Mucosa of rectum (tissue), 2 donors: ENCODE data around the gene GNAI2.
"Not testable (repeated sequence)": the region's sequence is repeated elsewhere in the genome, so short reads cannot be mapped to it uniquely, and the experiment has no call there.

Experiments
- H3K27ac ChIP-seq, 2 donors: one replicate each; pipeline ENCODE4 v1.7.0; 2013; ENCODE audit warnings: inconsistent platforms in 2 of 2, low read depth in 2 of 2, low read length in 2 of 2
- H3K27me3 ChIP-seq, 2 donors: one replicate each; pipeline ENCODE4 v1.7.0; 2013; ENCODE audit warnings: low read length in 2 of 2; ENCODE audit not compliant: control insufficient read depth in 2 of 2, insufficient read depth in 2 of 2
- H3K36me3 ChIP-seq, 2 donors: one replicate each; pipeline ENCODE4 v1.7.0; 2013; ENCODE audit warnings: low read length in 2 of 2; ENCODE audit not compliant: control insufficient read depth in 2 of 2, insufficient read depth in 2 of 2
- H3K4me1 ChIP-seq, 2 donors: one replicate each; pipeline ENCODE4 v1.7.0; 2013; ENCODE audit warnings: low read length in 2 of 2, mild to moderate bottlenecking in 1 of 2; ENCODE audit not compliant: control insufficient read depth in 2 of 2, insufficient read depth in 2 of 2
- H3K4me3 ChIP-seq, 2 donors: one replicate each; pipeline ENCODE4 v1.7.0; 2013; ENCODE audit warnings: low read length in 2 of 2
- H3K9ac ChIP-seq, 2 donors: one replicate each; pipeline ENCODE4 v1.7.0; 2013; ENCODE audit warnings: low read length in 2 of 2, low read depth in 1 of 2, mild to moderate bottlenecking in 1 of 2
- H3K9me3 ChIP-seq, 2 donors: one replicate each; pipeline ENCODE4 v1.7.0; 2013; ENCODE audit warnings: low read length in 2 of 2; ENCODE audit not compliant: control insufficient read depth in 2 of 2
- donor health status: healthy.
- donor health status: Normal muscosa, but diverticular disease.

GNAI2 gene

DNA sequence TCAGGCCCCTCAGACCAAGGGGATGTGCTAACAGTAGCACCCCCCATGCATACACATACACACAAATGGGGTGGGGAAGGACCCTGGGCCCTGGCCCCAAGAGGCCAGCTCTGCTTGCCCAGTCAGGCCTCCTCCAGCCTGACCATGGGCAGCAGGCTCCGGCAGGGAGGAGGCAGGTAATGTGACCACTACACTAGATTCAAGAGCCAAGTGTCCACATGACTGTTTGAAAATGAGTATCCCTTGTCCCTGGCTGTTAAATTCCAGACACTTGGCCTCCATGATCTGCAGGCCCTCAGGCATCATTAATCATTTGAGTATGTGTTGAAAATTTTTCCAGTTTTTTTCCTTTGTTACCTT, 13.9 kb upstream of the GNAI2 start:
- Histone ChIP-seq H3K4me3 (no peak overlapping the region), H3K27me3 (peaks cover 0 to 6% of the 10 kb centered on the region in 2 donors), H3K9ac (no peak overlapping the region), H3K4me1 (peaks cover 10% of the 10 kb centered on the region in 2 donors), H3K9me3 (no peaks in the 10 kb centered on the region), H3K36me3 (no peaks in the 10 kb centered on the region), H3K27ac (no peak overlapping the region)

DNA sequence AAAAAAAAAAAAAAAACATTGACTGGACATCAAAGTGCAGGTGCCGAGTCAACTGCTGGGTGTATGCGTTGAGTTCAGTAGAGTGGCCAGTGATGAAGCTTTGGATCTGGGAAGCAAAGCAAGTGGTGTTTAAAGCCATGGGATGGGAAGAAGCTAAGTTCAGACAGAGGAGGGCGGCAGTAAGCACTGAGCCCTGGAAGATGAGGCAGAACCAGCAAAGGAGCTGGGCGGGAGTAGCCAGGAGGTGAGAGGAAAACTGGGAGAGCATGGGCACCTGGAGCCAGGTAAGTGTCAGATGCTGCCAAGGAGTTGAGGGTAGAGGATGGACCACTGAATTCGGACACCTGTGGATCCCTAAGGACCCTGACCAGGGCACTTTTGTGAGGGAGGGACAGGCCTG, 11.4 kb upstream of the GNAI2 start:
- Histone ChIP-seq H3K27ac (no peak overlapping the region), H3K4me1 (peaks cover 17 to 18% of the 10 kb centered on the region in 2 donors), H3K9me3 (no peaks in the 10 kb centered on the region), H3K27me3 (peaks cover 0 to 6% of the 10 kb centered on the region in 2 donors), H3K36me3 (no peaks in the 10 kb centered on the region), H3K4me3 (no peak overlapping the region), H3K9ac (no peak overlapping the region)

DNA sequence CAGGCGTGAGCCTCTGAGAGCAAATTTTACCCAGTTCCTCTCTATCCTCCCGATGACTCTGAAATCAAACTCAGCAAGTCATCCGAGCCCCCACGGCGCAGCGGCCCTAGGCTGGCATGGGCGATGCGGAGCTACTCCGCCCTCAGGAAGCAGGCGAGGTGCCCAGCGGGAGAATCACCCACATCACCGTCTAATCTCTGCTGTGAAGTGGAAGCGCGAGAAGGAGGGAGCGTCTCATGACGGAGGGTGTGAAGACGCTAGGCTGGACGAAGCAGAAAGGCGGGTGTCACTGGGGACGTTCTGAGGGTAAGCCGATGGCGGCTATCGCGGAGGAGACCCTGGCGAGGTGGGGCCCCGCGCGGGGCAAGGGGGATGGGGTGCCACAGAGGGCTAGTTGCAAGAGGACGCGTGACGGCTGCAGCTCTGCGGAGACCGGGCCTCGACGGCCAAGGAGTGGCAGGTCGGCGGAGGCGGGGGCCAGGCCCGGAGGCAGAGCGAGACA, 9.1 kb upstream of the GNAI2 start:
- H3K4me1 ChIP-seq = peaks cover 21 to 22% of the 10 kb centered on the region in 2 donors
- peak overlapping the region; percentile 9 to 28 for H3K27ac ChIP-seq
- H3K36me3 ChIP-seq = no peaks in the 10 kb centered on the region
- peak overlapping the region; percentile 60 to 71 for H3K9ac ChIP-seq
- H3K4me3 ChIP-seq = peak overlapping the region; percentile 73 to 77
- H3K9me3 ChIP-seq = no peaks in the 10 kb centered on the region
- H3K27me3 ChIP-seq = peaks cover 0 to 6% of the 10 kb centered on the region in 2 donors

DNA sequence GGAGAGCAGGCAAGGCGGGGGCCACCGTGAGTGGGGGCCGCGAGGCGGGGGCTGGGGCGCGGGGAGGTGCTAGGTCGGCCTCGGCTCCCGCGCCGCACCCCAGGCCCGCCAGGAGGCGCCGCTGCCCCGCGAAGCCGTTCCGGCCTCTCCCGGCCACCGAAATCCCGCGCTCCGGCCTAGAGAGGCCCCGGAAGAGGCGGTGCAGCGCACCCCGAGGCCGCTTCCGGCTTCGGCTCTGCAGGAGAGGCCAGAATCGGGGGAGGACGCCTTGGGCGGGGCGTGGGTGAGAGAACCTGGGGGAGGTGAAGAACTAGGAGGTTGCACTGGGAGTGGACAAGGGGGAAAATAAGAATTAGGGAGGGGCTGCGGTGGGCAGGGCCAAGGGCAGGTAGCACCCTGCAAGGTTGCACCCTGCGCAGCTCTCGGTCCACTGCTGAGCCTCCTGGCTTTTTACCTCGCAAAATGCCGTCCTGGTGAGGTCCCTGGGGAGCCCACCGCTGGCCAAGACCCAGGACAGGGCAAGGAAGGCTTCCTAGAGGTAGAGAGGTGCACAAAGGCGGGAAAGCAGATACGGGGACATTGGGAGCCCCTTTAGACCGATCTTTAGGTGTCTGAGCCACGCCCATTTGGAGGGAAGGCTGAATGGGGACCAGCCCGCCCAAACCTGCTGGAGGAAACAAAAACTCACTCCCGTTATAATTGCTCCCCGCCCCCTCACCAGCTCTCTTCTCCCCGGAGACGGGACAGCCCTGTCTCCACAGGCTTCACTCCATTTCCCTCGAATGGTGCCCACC, 8.4 kb upstream of the GNAI2 start:
- Histone ChIP-seq H3K9ac (peak overlapping the region; percentile 71 to 80), H3K4me1 (peaks cover 21 to 22% of the 10 kb centered on the region in 2 donors), H3K4me3 (peak overlapping the region; percentile 77 to 93), H3K27me3 (peaks cover 0 to 6% of the 10 kb centered on the region in 2 donors), H3K9me3 (no peaks in the 10 kb centered on the region), H3K27ac (peak overlapping the region; percentile 70 to 77), H3K36me3 (no peaks in the 10 kb centered on the region)

DNA sequence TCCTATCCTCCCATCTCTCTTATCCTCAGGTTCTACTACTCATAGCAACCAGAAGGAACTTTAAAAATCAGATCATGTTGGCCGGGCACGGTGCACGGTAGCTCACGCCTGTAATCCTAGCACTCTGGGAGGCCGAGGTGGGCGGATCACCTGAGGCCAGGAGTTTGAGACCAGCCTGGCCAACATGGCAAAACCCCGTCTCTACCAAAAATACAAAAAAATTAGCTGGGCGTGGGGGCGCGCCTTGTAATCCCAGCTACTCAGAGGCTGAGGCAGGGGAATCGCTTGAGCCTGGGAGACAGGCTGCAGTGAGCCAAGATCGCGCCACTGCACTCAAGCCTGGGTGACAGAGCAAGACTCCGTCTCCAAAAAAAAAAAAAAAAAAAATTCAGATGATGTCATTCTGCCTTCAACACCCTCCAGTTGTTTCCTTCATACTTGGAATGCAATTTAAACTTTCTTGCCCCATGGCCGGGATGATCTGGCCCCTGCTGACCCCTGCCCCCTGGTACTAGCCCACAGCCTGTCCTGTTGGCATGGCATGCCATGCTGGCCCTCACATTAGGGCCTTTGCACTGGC, 7.7 kb upstream of the GNAI2 start:
- not testable (repeated sequence) for H3K27me3 ChIP-seq, H3K36me3 ChIP-seq, H3K9me3 ChIP-seq
- peaks cover 21 to 22% of the 10 kb centered on the region in 2 donors for H3K4me1 ChIP-seq
- H3K27ac ChIP-seq = peak overlapping the region in 1 of 2 donors; percentile 77
- H3K4me3 ChIP-seq = peak overlapping the region; percentile 76 to 93
- H3K9ac ChIP-seq = peak overlapping the region in 1 of 2 donors; percentile 80

DNA sequence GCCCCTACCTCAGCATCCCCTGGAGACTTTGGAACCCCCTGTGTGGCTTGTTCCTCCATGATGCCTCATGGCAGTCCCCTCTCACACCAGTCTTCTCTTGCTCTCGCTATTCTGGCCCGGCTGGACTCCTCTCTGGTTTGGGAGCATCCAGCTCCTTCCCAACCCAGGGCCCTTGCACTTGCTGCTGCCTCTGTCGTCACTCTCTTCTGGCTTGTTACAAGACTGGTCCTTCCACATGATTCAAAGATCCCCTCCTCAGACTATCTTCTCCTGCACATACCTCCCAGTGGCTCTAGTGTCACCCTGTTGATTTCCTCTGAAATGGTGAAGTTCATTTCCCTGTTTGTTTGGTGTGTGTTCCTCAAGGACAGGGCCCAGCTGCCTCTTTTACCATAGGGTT, 6.5 kb upstream of the GNAI2 start:
- peaks cover 21 to 22% of the 10 kb centered on the region in 2 donors for H3K4me1 ChIP-seq
- no peak overlapping the region for H3K9ac ChIP-seq
- H3K36me3 ChIP-seq = no peaks in the 10 kb centered on the region
- no peak overlapping the region for H3K27ac ChIP-seq
- peaks cover 0 to 3% of the 10 kb centered on the region in 2 donors for H3K27me3 ChIP-seq
- H3K9me3 ChIP-seq = no peaks in the 10 kb centered on the region
- H3K4me3 ChIP-seq = no peak overlapping the region

DNA sequence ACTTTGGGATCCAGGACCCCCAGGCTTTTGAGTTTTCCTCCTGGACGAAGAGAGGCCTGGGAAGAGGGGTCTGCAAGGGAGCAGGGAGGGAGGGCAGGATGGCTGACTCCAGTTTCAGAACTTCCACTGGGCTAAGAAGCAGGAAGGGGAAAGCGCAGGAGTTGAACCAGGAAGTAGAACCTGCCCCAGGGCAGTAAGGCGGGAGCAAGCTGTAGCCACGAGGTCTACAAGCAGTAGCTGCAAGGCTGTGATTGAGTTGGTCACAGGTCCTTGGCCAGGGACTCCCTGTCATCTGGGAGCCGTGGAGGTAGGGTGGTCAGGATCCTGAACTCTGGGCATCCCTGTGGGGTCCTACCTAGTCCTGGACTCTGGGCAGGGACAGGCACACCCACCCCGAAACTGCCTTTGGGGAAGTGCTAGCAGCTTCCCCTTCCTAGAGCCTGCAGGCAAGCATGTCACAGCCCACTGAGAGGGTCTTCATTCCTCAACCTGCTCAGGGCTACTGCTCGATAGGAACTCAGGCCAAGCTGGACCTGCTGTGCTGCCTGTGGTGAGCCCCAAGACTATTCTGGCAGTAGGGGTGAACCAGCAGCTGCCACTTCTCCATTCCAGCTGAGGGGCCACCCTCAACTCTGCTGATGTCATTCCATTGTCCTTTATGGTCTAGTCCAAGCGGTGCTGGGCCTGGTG, 5.8 kb upstream of the GNAI2 start:
- no peaks in the 10 kb centered on the region for H3K27me3 ChIP-seq
- peaks cover 27 to 28% of the 10 kb centered on the region in 2 donors for H3K4me1 ChIP-seq
- H3K9me3 ChIP-seq = no peaks in the 10 kb centered on the region
- H3K4me3 ChIP-seq = no peak overlapping the region
- no peak overlapping the region for H3K9ac ChIP-seq
- no peaks in the 10 kb centered on the region for H3K36me3 ChIP-seq
- peak overlapping the region in 1 of 2 donors; percentile 45 for H3K27ac ChIP-seq

DNA sequence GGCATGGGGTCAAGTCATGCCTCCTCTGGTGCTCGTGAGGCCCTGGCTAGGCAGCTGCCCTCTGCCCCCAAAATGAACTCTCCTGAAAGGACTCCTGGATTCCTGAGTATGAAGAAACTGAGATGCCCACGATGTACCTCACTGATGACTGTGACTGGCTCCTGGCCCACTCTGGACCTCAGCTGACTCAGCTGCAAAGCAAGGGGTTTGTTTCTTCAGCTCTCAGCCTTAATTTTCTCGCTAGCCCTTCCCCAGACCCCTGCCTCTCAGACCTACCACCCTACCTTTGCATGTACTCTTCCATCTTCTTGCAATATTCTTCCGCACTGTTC, 5.2 kb upstream of the GNAI2 start:
- Histone ChIP-seq H3K9ac (no peak overlapping the region), H3K4me1 (peaks cover 27 to 29% of the 10 kb centered on the region in 2 donors), H3K4me3 (no peak overlapping the region), H3K27ac (peak overlapping the region in 1 of 2 donors; percentile 45), H3K9me3 (no peaks in the 10 kb centered on the region), H3K36me3 (no peaks in the 10 kb centered on the region), H3K27me3 (no peaks in the 10 kb centered on the region)

DNA sequence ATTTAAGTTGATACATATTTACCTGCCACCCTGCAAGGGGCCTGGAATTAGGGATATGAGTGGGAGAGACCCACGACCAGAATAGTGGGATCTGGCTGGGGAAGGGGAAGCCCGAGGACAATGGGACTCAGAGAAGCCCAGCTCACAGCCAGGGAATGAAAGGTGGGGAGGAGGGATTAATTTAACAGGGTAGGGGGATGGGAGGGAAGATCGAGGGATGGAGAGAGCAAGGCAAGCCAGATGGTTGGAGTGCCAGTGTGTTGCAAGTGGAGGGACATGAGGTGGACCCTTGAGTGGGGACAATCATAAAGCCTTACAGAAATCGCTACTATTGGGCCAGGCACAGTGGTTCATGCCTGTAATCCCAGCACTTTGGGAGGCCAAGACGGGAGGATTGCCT, 4.4 kb upstream of the GNAI2 start:
- Histone ChIP-seq H3K4me3 (no peak overlapping the region), H3K27ac (no peak overlapping the region), H3K9me3 (no peaks in the 10 kb centered on the region), H3K9ac (no peak overlapping the region), H3K27me3 (no peaks in the 10 kb centered on the region), H3K36me3 (no peaks in the 10 kb centered on the region), H3K4me1 (peaks cover 21 to 26% of the 10 kb centered on the region in 2 donors)

DNA sequence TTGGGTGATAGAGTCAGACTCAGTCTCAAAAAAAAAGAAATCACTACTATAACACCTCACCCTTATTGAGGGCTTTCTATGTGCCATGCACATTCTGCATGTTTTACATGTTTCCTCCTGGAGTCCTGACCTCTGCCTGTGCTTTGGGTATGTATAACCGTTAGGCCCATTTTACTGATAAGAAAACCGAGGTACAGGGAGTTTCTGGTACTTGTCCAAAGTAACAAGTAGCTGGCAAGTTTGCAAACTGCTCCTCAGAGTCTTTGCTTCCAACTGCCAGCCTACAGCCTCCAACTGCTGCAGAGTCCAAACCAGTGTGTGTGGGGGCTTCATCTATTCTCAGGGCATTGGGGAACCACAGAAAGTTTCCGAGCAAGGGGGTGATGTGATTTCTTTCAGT, 3.7 kb upstream of the GNAI2 start:
- no peak overlapping the region for H3K9ac ChIP-seq
- H3K4me1 ChIP-seq = peaks cover 23 to 26% of the 10 kb centered on the region in 2 donors
- H3K4me3 ChIP-seq = no peak overlapping the region

More for the DNA sequence above, 3.7 kb upstream of the GNAI2 start:
- Histone ChIP-seq H3K27me3 (no peaks in the 10 kb centered on the region), H3K27ac (no peak overlapping the region), H3K36me3 (no peaks in the 10 kb centered on the region), H3K9me3 (no peaks in the 10 kb centered on the region)
